ENCODE measurements around the gene DSC3.

The DSC3 gene

GRCh38 chr18:31042406-31043181, at the start of gene DSC3:
Gene DSC3, minus strand, starts transcription at chr18:31042742. Its CDS starts 82 bp downstream, at chr18:31042660.
- FAIRE-seq, result no peak

GRCh38 chr18:31091350-31091749, 48.8 kb upstream of the DSC3 start:
- no peak for FAIRE-seq

GRCh38 chr18:31088532-31088931, 46.0 kb upstream of the DSC3 start:
- FAIRE-seq, result no peak

- no peak for FAIRE-seq
Measured at GRCh38 chr18:31079973-31080372, 37.4 kb upstream of the DSC3 start.

GRCh38 chr18:31077878-31078277, 35.3 kb upstream of the DSC3 start:
- FAIRE-seq, result no peak

- FAIRE-seq, result no peak
Measured at GRCh38 chr18:31072175-31072574, 29.6 kb upstream of the DSC3 start.

- FAIRE-seq, result no peak
Measured at GRCh38 chr18:31070206-31070605, 27.7 kb upstream of the DSC3 start.

GRCh38 chr18:31066266-31066665, 23.7 kb upstream of the DSC3 start:
- FAIRE-seq, result no peak

GRCh38 chr18:31065036-31065773, 22.7 kb upstream of the DSC3 start:
- FAIRE-seq, result no peak

- FAIRE-seq, result no peak
Measured at GRCh38 chr18:31064130-31064529, 21.6 kb upstream of the DSC3 start.

GRCh38 chr18:31061945-31062344, 19.4 kb upstream of the DSC3 start:
- FAIRE-seq, result no peak

- FAIRE-seq, result no peak
Measured at GRCh38 chr18:31058897-31059296, 16.4 kb upstream of the DSC3 start.

- FAIRE-seq, result no peak
Measured at GRCh38 chr18:31057917-31058316, 15.4 kb upstream of the DSC3 start.

- no peak for FAIRE-seq
Measured at GRCh38 chr18:31057051-31057450, 14.5 kb upstream of the DSC3 start.

- no peak for FAIRE-seq
Measured at GRCh38 chr18:31056296-31056695, 13.8 kb upstream of the DSC3 start.

- FAIRE-seq, result no peak
Measured at GRCh38 chr18:31050635-31051034, 8.1 kb upstream of the DSC3 start.

- no peak for FAIRE-seq
Measured at GRCh38 chr18:31049189-31049588, 6.6 kb upstream of the DSC3 start.

- FAIRE-seq, result no peak
Measured at GRCh38 chr18:31048216-31048615, 5.7 kb upstream of the DSC3 start.

- FAIRE-seq, result no peak
Measured at GRCh38 chr18:31046916-31047315, 4.4 kb upstream of the DSC3 start.

GRCh38 chr18:31045599-31045998, 3.1 kb upstream of the DSC3 start:
- no peak for FAIRE-seq

GRCh38 chr18:31044926-31045325, 2.4 kb upstream of the DSC3 start:
- peak; percentile 14 for FAIRE-seq

- no peak for FAIRE-seq
Measured at GRCh38 chr18:31043709-31044108, 1.2 kb upstream of the DSC3 start.

- FAIRE-seq, result no peak
Measured at GRCh38 chr18:31042084-31042405, 497 bp downstream of the DSC3 start.

GRCh38 chr18:31041271-31042083, 1.1 kb downstream of the DSC3 start:
- FAIRE-seq, result no peak
